ENCODE data around the gene CRPPA. TPM values are rescaled to one million over a fixed set of nuclear protein-coding genes. Genes with fewer than 3 reads are reported as not detected.

CRPPA gene
- total and polyA plus RNA-seq, 9 donors = 2.1 to 6.6 (median 4.4) TPM

- no peaks in the 10 kb centered on the region for H3K36me3 ChIP-seq (ENCODE audit: control insufficient read depth, insufficient read depth, low read length)
- H3K4me3 ChIP-seq (ENCODE audit: low read length) = no peak overlapping the region
- WGBS (ENCODE audit: insufficient coverage) = 33% methylated on average over 2 of the region's 8 CpGs
- peak overlapping the region; percentile 90 for H3K27ac ChIP-seq (ENCODE audit: low read length)
- H3K4me1 ChIP-seq (ENCODE audit: control insufficient read depth, insufficient read depth, low read length) = peaks cover 5% of the 10 kb centered on the region
- H3K27me3 ChIP-seq (ENCODE audit: control insufficient read depth, insufficient read depth, low read length) = no peaks in the 10 kb centered on the region
- peak; percentile 96 for DNase-seq
- H3K9me3 ChIP-seq (replicated peaks; ENCODE audit: control insufficient read depth, low read depth, low read length) = no peaks in the 10 kb centered on the region
Observed at GRCh38 chr7:16412274-16413254, 8.8 kb downstream of the CRPPA start.

GRCh38 chr7:16411391-16411790, 9.9 kb downstream of the CRPPA start:
- Histone ChIP-seq H3K27ac (ENCODE audit: low read length) (no peak overlapping the region), H3K36me3 (ENCODE audit: control insufficient read depth, insufficient read depth, low read length) (no peaks in the 10 kb centered on the region), H3K27me3 (ENCODE audit: control insufficient read depth, insufficient read depth, low read length) (no peaks in the 10 kb centered on the region), H3K4me3 (ENCODE audit: low read length) (no peak overlapping the region), H3K9me3 (replicated peaks; ENCODE audit: control insufficient read depth, low read depth, low read length) (no peaks in the 10 kb centered on the region), H3K4me1 (ENCODE audit: control insufficient read depth, insufficient read depth, low read length) (peaks cover 5% of the 10 kb centered on the region)
- WGBS (ENCODE audit: insufficient coverage) = 100% methylated on average over 1 of the region's 2 CpGs
- DNase-seq = no peak

- no peaks in the 10 kb centered on the region for H3K9me3 ChIP-seq (replicated peaks; ENCODE audit: control insufficient read depth, low read depth, low read length)
- no peak overlapping the region for H3K4me3 ChIP-seq (ENCODE audit: low read length)
- no peak for DNase-seq
- H3K36me3 ChIP-seq (ENCODE audit: control insufficient read depth, insufficient read depth, low read length) = no peaks in the 10 kb centered on the region
- H3K27ac ChIP-seq (ENCODE audit: low read length) = no peak overlapping the region
- no peaks in the 10 kb centered on the region for H3K27me3 ChIP-seq (ENCODE audit: control insufficient read depth, insufficient read depth, low read length)
- peaks cover 5% of the 10 kb centered on the region for H3K4me1 ChIP-seq (ENCODE audit: control insufficient read depth, insufficient read depth, low read length)
Observed at GRCh38 chr7:16409777-16410176, 11.6 kb downstream of the CRPPA start.

GRCh38 chr7:16404636-16405035, 16.7 kb downstream of the CRPPA start:
- H3K27me3 ChIP-seq (ENCODE audit: control insufficient read depth, insufficient read depth, low read length) = no peaks in the 10 kb centered on the region
- no CpG with 5 or more reads among the region's 1 CpG for WGBS (ENCODE audit: insufficient coverage)
- H3K4me1 ChIP-seq (ENCODE audit: control insufficient read depth, insufficient read depth, low read length) = no peaks in the 10 kb centered on the region
- peaks cover 12% of the 10 kb centered on the region for H3K9me3 ChIP-seq (replicated peaks; ENCODE audit: control insufficient read depth, low read depth, low read length)
- no peak overlapping the region for H3K27ac ChIP-seq (ENCODE audit: low read length)
- H3K4me3 ChIP-seq (ENCODE audit: low read length) = no peak overlapping the region
- DNase-seq = no peak
- peaks cover 2% of the 10 kb centered on the region for H3K36me3 ChIP-seq (ENCODE audit: control insufficient read depth, insufficient read depth, low read length)

- no peak for DNase-seq
- H3K27ac ChIP-seq (ENCODE audit: low read length) = no peak overlapping the region
- no peaks in the 10 kb centered on the region for H3K27me3 ChIP-seq (ENCODE audit: control insufficient read depth, insufficient read depth, low read length)
- H3K36me3 ChIP-seq (ENCODE audit: control insufficient read depth, insufficient read depth, low read length) = peaks cover 2% of the 10 kb centered on the region
- peaks cover 14% of the 10 kb centered on the region for H3K9me3 ChIP-seq (replicated peaks; ENCODE audit: control insufficient read depth, low read depth, low read length)
- 60% methylated on average over 1 of the region's 1 CpG for WGBS (ENCODE audit: insufficient coverage)
- H3K4me1 ChIP-seq (ENCODE audit: control insufficient read depth, insufficient read depth, low read length) = no peaks in the 10 kb centered on the region
- no peak overlapping the region for H3K4me3 ChIP-seq (ENCODE audit: low read length)
Observed at GRCh38 chr7:16403475-16403874, 17.9 kb downstream of the CRPPA start.

- peaks cover 14% of the 10 kb centered on the region for H3K9me3 ChIP-seq (replicated peaks; ENCODE audit: control insufficient read depth, low read depth, low read length)
- no peaks in the 10 kb centered on the region for H3K4me1 ChIP-seq (ENCODE audit: control insufficient read depth, insufficient read depth, low read length)
- H3K4me3 ChIP-seq (ENCODE audit: low read length) = no peak overlapping the region
- H3K36me3 ChIP-seq (ENCODE audit: control insufficient read depth, insufficient read depth, low read length) = peaks cover 2% of the 10 kb centered on the region
- H3K27ac ChIP-seq (ENCODE audit: low read length) = no peak overlapping the region
- DNase-seq = no peak
- H3K27me3 ChIP-seq (ENCODE audit: control insufficient read depth, insufficient read depth, low read length) = no peaks in the 10 kb centered on the region
- no CpG with 5 or more reads among the region's 1 CpG for WGBS (ENCODE audit: insufficient coverage)
Observed at GRCh38 chr7:16402940-16403339, 18.4 kb downstream of the CRPPA start.

- peak overlapping the region; percentile 36 for H3K27ac ChIP-seq (ENCODE audit: low read length)
- H3K9me3 ChIP-seq (replicated peaks; ENCODE audit: control insufficient read depth, low read depth, low read length) = peaks cover 15% of the 10 kb centered on the region
- H3K4me3 ChIP-seq (ENCODE audit: low read length) = no peak overlapping the region
- no peaks in the 10 kb centered on the region for H3K27me3 ChIP-seq (ENCODE audit: control insufficient read depth, insufficient read depth, low read length)
- H3K4me1 ChIP-seq (ENCODE audit: control insufficient read depth, insufficient read depth, low read length) = no peaks in the 10 kb centered on the region
- peaks cover 2% of the 10 kb centered on the region for H3K36me3 ChIP-seq (ENCODE audit: control insufficient read depth, insufficient read depth, low read length)
- peak; percentile 90 for DNase-seq
Observed at GRCh38 chr7:16402091-16402490, 19.2 kb downstream of the CRPPA start.

GRCh38 chr7:16400893-16401275, 20.5 kb downstream of the CRPPA start:
- no peaks in the 10 kb centered on the region for H3K27me3 ChIP-seq (ENCODE audit: control insufficient read depth, insufficient read depth, low read length)
- H3K4me1 ChIP-seq (ENCODE audit: control insufficient read depth, insufficient read depth, low read length) = no peaks in the 10 kb centered on the region
- no peak overlapping the region for H3K27ac ChIP-seq (ENCODE audit: low read length)
- H3K9me3 ChIP-seq (replicated peaks; ENCODE audit: control insufficient read depth, low read depth, low read length) = peaks cover 21% of the 10 kb centered on the region
- DNase-seq = no peak
- H3K4me3 ChIP-seq (ENCODE audit: low read length) = no peak overlapping the region
- H3K36me3 ChIP-seq (ENCODE audit: control insufficient read depth, insufficient read depth, low read length) = peaks cover 2% of the 10 kb centered on the region

- no peak overlapping the region for H3K4me3 ChIP-seq (ENCODE audit: low read length)
- peaks cover 2% of the 10 kb centered on the region for H3K36me3 ChIP-seq (ENCODE audit: control insufficient read depth, insufficient read depth, low read length)
- no peaks in the 10 kb centered on the region for H3K4me1 ChIP-seq (ENCODE audit: control insufficient read depth, insufficient read depth, low read length)
- DNase-seq = no peak
- H3K9me3 ChIP-seq (replicated peaks; ENCODE audit: control insufficient read depth, low read depth, low read length) = peaks cover 21% of the 10 kb centered on the region
- 94% methylated on average over 44 of the region's 47 CpGs for WGBS (ENCODE audit: insufficient coverage)
- no peak overlapping the region for H3K27ac ChIP-seq (ENCODE audit: low read length)
- H3K27me3 ChIP-seq (ENCODE audit: control insufficient read depth, insufficient read depth, low read length) = no peaks in the 10 kb centered on the region
Observed at GRCh38 chr7:16399916-16400892, 21.1 kb downstream of the CRPPA start.

- DNase-seq = no peak
- no peak overlapping the region for H3K4me3 ChIP-seq (ENCODE audit: low read length)
- no peaks in the 10 kb centered on the region for H3K27me3 ChIP-seq (ENCODE audit: control insufficient read depth, insufficient read depth, low read length)
- WGBS (ENCODE audit: insufficient coverage) = 92% methylated on average over 32 of the region's 32 CpGs
- H3K4me1 ChIP-seq (ENCODE audit: control insufficient read depth, insufficient read depth, low read length) = no peaks in the 10 kb centered on the region
- H3K27ac ChIP-seq (ENCODE audit: low read length) = no peak overlapping the region
- H3K9me3 ChIP-seq (replicated peaks; ENCODE audit: control insufficient read depth, low read depth, low read length) = peaks cover 21% of the 10 kb centered on the region
- H3K36me3 ChIP-seq (ENCODE audit: control insufficient read depth, insufficient read depth, low read length) = peaks cover 2% of the 10 kb centered on the region
Observed at GRCh38 chr7:16399265-16399831, 22.0 kb downstream of the CRPPA start.

Data from muscle of leg (tissue), 11 donors.